Measurements from ENCODE around the gene ABHD16B. TPM values are rescaled to one million over a fixed set of nuclear protein-coding genes. Genes with fewer than 3 reads are reported as not detected.

The ABHD16B gene
- total RNA-seq, result not detected in 2 replicates

- no peak for DNase-seq (ENCODE audit: low read depth)
These were observed at the start of gene ABHD16B for GRCh38 chr20:63861365-63861934. TSS of gene ABHD16B (plus strand) at chr20:63861498. CDS start at chr20:63861541, 43 bp downstream.

GRCh38 chr20:63814891-63815614 is 46.2 kb upstream of the ABHD16B start:
- DNase-seq (ENCODE audit: low read depth), result no peak

- DNase-seq (ENCODE audit: low read depth), result no peak
These were observed 45.6 kb upstream of the ABHD16B start for GRCh38 chr20:63815615-63816253.

GRCh38 chr20:63819224-63819921 is 41.9 kb upstream of the ABHD16B start:
- DNase-seq (ENCODE audit: low read depth), result peak; percentile 15

- no peak for DNase-seq (ENCODE audit: low read depth)
These were observed 39.5 kb upstream of the ABHD16B start for GRCh38 chr20:63821811-63822210.

GRCh38 chr20:63822276-63822696 is 39.0 kb upstream of the ABHD16B start:
- DNase-seq (ENCODE audit: low read depth), result no peak

- no peak for DNase-seq (ENCODE audit: low read depth)
These were observed 37.5 kb upstream of the ABHD16B start for GRCh38 chr20:63823691-63824311.

- no peak for DNase-seq (ENCODE audit: low read depth)
These were observed 35.8 kb upstream of the ABHD16B start for GRCh38 chr20:63825331-63826118.

- DNase-seq (ENCODE audit: low read depth), result no peak
These were observed 34.5 kb upstream of the ABHD16B start for GRCh38 chr20:63826753-63827152.

GRCh38 chr20:63828124-63828523 is 33.2 kb upstream of the ABHD16B start:
- no peak for DNase-seq (ENCODE audit: low read depth)

- DNase-seq (ENCODE audit: low read depth), result no peak
These were observed 32.8 kb upstream of the ABHD16B start for GRCh38 chr20:63828545-63828944.

- no peak for DNase-seq (ENCODE audit: low read depth)
These were observed 32.3 kb upstream of the ABHD16B start for GRCh38 chr20:63828951-63829350.

- DNase-seq (ENCODE audit: low read depth), result no peak
These were observed 31.7 kb upstream of the ABHD16B start for GRCh38 chr20:63829603-63829944.

GRCh38 chr20:63829945-63830835 is 31.1 kb upstream of the ABHD16B start:
- DNase-seq (ENCODE audit: low read depth), result no peak

GRCh38 chr20:63830841-63831588 is 30.3 kb upstream of the ABHD16B start, which contains the start of gene ZBTB46:
TSS of gene ZBTB46 (minus strand) at chr20:63831264. CDS start at chr20:63790757, 40,507 bp downstream.
- no peak for DNase-seq (ENCODE audit: low read depth)

GRCh38 chr20:63831646-63831992 is 29.7 kb upstream of the ABHD16B start:
- no peak for DNase-seq (ENCODE audit: low read depth)

GRCh38 chr20:63831993-63832686 is 29.2 kb upstream of the ABHD16B start:
- DNase-seq (ENCODE audit: low read depth), result no peak

- no peak for DNase-seq (ENCODE audit: low read depth)
These were observed 27.4 kb upstream of the ABHD16B start for GRCh38 chr20:63833776-63834490.
